ENCODE data around the gene FOXN1.

The FOXN1 gene

GRCh38 chr17:28552176-28552999 lies 46.2 kb downstream of the FOXN1 start, which contains the start of gene UNC119:
Gene UNC119 (minus strand): TSS chr17:28552624. CDS start chr17:28552557, 67 bp downstream.
- no peak for TF ChIP-seq CTCF (IDR thresholded peaks at IDR 0.05; ENCODE audit: low read depth, low read length)
- peak; percentile 18 for DNase-seq (ENCODE audit: extremely low read depth, low read depth)

- TF ChIP-seq CTCF (IDR thresholded peaks at IDR 0.05; ENCODE audit: low read depth, low read length): no peak
- no peak for DNase-seq (ENCODE audit: extremely low read depth, low read depth)
Measured at GRCh38 chr17:28553000-28553505, 46.9 kb downstream of the FOXN1 start.

GRCh38 chr17:28554565-28554964 lies 48.4 kb downstream of the FOXN1 start:
- no peak for TF ChIP-seq CTCF (IDR thresholded peaks at IDR 0.05; ENCODE audit: low read depth, low read length)
- DNase-seq (ENCODE audit: extremely low read depth, low read depth): no peak

- no peak for TF ChIP-seq CTCF (IDR thresholded peaks at IDR 0.05; ENCODE audit: low read depth, low read length)
- DNase-seq (ENCODE audit: extremely low read depth, low read depth): no peak
Measured at GRCh38 chr17:28555022-28555421, 48.9 kb downstream of the FOXN1 start.

GRCh38 chr17:28563475-28563874 lies 57.3 kb downstream of the FOXN1 start:
- DNase-seq (ENCODE audit: extremely low read depth, low read depth): no peak

GRCh38 chr17:28567604-28568003 lies 61.5 kb downstream of the FOXN1 start:
- DNase-seq (ENCODE audit: extremely low read depth, low read depth): no peak
- no peak for TF ChIP-seq CTCF (IDR thresholded peaks at IDR 0.05; ENCODE audit: low read depth, low read length)

More at GRCh38 chr17:28563475-28563874, 57.3 kb downstream of the FOXN1 start:
- no peak for TF ChIP-seq CTCF (IDR thresholded peaks at IDR 0.05; ENCODE audit: low read depth, low read length)

- no peak for TF ChIP-seq CTCF (IDR thresholded peaks at IDR 0.05; ENCODE audit: low read depth, low read length)
- no peak for DNase-seq (ENCODE audit: extremely low read depth, low read depth)
Measured at GRCh38 chr17:28569446-28569845, 63.3 kb downstream of the FOXN1 start.
